GM18867 (cell line): ENCODE results near the gene NEURL2.
"Not testable (repeated sequence)": the region's sequence is repeated elsewhere in the genome, so short reads cannot be mapped to it uniquely, and the experiment has no call there.

Experiments used
- ATAC-seq: cut with Tn5 transposase; IDR thresholded peaks from one replicate; pipeline ENCODE4 v1.9.1; 2021; ENCODE audit warnings: mild to moderate bottlenecking, moderate library complexity; ENCODE audit not compliant: unreplicated experiment

The NEURL2 gene

GRCh38 chr20:45901332-45901731, 10.3 kb upstream of the NEURL2 start:
- ATAC-seq = not testable (repeated sequence)

- no peak for ATAC-seq
These were observed 8.2 kb upstream of the NEURL2 start for GRCh38 chr20:45899046-45899835.

GRCh38 chr20:45898285-45898684, 7.3 kb upstream of the NEURL2 start:
- no peak for ATAC-seq

- no peak for ATAC-seq
These were observed 6.7 kb upstream of the NEURL2 start for GRCh38 chr20:45897692-45898091.

GRCh38 chr20:45897289-45897688, 6.3 kb upstream of the NEURL2 start:
- ATAC-seq = no peak

GRCh38 chr20:45896641-45897161, 5.7 kb upstream of the NEURL2 start:
- ATAC-seq = no peak

GRCh38 chr20:45894797-45895196, 3.8 kb upstream of the NEURL2 start:
- ATAC-seq = no peak

- no peak for ATAC-seq
These were observed 2.8 kb upstream of the NEURL2 start for GRCh38 chr20:45893831-45894230.

GRCh38 chr20:45892828-45893500, 2.0 kb upstream of the NEURL2 start:
- no peak for ATAC-seq

- no peak for ATAC-seq
These were observed 1.2 kb upstream of the NEURL2 start for GRCh38 chr20:45892049-45892825.

GRCh38 chr20:45890077-45890984, 677 bp downstream of the NEURL2 start:
- no peak for ATAC-seq

- ATAC-seq = no peak
These were observed 2.3 kb downstream of the NEURL2 start for GRCh38 chr20:45888681-45889080.

GRCh38 chr20:45887346-45887715, 3.7 kb downstream of the NEURL2 start, which contains the start of gene SPATA25:
TSS of gene SPATA25 (minus strand) at chr20:45887622. CDS start at chr20:45887590, 32 bp downstream.
- no peak for ATAC-seq

GRCh38 chr20:45886590-45887345, 4.2 kb downstream of the NEURL2 start:
- ATAC-seq = no peak

GRCh38 chr20:45883100-45883469, 7.9 kb downstream of the NEURL2 start:
- ATAC-seq = no peak

- ATAC-seq = no peak
These were observed 8.4 kb downstream of the NEURL2 start for GRCh38 chr20:45882469-45883099.

GRCh38 chr20:45880988-45881788, 9.8 kb downstream of the NEURL2 start, which contains the start of gene ZSWIM1:
TSS of gene ZSWIM1 (plus strand) at chr20:45881227. CDS start at chr20:45882593, 1,366 bp downstream.
- ATAC-seq = peak; percentile 97

GRCh38 chr20:45878076-45878761, 12.8 kb downstream of the NEURL2 start:
- no peak for ATAC-seq
